HG03439 (cell line): ENCODE results near the gene NAPSA.
"Not testable (repeated sequence)": the region's sequence is repeated elsewhere in the genome, so short reads cannot be mapped to it uniquely, and the experiment has no call there.

ENCODE experiments used
- ATAC-seq: cut with Tn5 transposase; IDR thresholded peaks from one replicate; pipeline ENCODE4 v1.9.1; 2021; ENCODE audit warnings: mild to moderate bottlenecking, moderate library complexity; ENCODE audit not compliant: unreplicated experiment

Gene NAPSA

GRCh38 chr19:50365434-50366306 lies at the start of gene NAPSA:
NAPSA (minus strand) TSS chr19:50365639; CDS start chr19:50365621, 18 bp downstream.
- no peak for ATAC-seq

DNA sequence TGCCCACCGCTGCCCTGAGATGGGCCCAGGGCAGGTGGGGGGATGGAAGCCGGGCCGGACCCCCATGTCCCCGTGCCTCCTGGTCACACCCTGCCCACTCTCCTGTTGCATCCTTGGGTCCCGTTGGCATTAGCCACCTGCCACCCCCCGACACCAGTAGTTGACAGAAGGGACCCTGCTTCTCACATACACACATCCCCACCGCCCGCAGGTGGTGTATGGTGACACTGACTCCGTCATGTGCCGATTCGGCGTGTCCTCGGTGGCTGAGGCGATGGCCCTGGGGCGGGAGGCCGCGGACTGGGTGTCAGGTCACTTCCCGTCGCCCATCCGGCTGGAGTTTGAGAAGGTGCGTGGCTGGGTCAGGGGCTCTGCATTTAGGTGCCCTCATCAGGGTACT lies 48.1 kb upstream of the NAPSA start:
- no peak for ATAC-seq

DNA sequence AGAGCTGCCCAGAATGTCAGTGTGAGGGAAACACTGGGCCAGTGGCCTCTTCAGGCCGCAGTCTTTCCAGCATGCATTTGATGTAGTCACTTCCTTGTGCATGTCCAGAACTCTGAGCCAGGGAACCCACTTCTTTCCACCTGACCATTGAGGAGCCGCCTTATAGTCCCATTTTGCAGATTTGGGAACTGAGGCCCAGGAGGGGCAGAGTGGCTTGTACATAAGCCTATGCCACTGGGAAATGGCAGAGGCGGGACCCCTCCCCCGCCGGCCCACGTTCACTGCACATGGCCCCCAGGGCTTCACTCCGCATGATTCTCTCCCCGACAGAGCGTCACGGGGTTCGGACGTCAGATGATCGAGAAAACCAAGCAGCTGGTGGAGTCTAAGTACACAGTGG lies 47.7 kb upstream of the NAPSA start:
- ATAC-seq, result no peak

- no peak for ATAC-seq
Observed at GRCh38 chr19:50412419-50412818, 47.0 kb upstream of the NAPSA start.

GRCh38 chr19:50410109-50410508 lies 44.7 kb upstream of the NAPSA start:
- ATAC-seq, result no peak

DNA sequence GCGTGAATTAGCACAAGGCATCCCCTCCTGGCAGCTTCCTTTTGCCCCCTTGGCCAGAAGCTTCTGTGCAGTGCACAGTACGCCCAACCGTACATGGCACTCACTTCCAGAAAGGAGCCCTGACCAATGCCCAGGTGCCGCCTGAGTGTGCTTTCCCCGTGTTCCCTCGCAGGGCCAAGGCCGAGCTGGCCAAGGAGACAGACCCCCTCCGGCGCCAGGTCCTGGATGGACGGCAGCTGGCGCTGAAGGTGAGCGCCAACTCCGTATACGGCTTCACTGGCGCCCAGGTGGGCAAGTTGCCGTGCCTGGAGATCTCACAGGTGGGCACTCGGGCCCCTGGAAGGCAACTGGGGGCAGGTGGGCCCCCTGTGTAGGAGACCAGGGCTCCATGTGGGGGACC lies 43.9 kb upstream of the NAPSA start:
- no peak for ATAC-seq

GRCh38 chr19:50406829-50407228 lies 41.4 kb upstream of the NAPSA start:
- no peak for ATAC-seq

DNA sequence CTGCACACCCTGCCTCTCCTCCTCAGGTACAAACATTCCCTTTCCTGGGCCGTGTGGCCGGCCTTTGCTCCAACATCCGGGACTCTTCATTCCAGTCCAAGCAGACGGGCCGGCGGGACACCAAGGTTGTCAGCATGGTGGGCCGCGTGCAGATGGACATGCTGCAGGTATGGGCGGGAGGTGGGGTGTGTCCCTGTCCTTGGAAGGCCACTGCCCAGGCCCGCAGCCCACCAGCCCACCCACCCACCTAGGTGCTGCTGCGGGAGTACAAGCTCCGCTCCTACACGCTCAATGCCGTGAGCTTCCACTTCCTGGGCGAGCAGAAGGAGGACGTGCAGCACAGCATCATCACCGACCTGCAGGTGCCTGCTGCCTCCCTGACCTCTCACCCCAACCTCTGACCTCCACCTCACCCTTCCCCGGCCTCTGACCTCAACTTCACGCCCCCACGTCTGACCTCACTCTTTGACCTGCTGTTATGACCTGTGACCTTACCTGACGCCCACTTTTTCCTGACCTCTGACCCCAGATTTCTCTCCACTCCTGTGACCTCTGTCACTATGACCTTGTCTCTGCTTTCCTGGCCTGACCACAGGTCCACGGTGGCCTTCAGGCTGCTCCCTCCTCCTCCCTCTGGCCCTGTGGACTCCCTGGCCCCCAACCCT lies 40.8 kb upstream of the NAPSA start:
- ATAC-seq, result no peak

- ATAC-seq, result no peak
Observed at GRCh38 chr19:50402544-50403301, 37.3 kb upstream of the NAPSA start.

DNA sequence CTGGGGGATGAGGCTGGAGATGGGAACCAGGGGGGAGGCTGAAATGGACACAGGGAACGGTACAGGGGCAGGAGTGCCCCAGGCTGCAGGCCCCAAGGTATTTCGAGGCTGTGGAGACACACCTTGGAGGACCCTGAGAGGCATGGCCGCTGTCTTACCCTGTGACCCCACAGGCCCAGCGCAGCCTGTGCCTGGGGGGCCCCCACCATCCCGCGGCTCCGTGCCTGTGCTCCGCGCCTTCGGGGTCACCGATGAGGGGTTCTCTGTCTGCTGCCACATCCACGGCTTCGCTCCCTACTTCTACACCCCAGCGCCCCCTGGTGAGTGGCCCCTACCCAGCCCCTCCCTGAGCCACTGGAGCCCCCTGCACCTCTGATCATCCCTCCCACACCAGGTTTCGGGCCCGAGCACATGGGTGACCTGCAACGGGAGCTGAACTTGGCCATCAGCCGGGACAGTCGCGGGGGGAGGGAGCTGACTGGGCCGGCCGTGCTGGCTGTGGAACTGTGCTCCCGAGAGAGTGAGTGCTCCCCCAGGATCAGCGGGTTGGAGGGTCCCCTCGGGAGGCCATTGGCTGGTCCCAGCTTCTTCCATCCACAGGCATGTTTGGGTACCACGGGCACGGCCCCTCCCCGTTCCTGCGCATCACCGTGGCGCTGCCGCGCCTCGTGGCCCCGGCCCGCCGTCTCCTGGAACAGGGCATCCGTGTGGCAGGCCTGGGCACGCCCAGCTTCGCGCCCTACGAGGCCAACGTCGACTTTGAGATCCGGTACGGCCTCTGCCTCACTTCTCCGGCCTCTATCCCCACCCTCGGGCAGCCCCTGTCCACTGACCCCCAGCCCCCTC lies 36.4 kb upstream of the NAPSA start:
- ATAC-seq, result no peak

DNA sequence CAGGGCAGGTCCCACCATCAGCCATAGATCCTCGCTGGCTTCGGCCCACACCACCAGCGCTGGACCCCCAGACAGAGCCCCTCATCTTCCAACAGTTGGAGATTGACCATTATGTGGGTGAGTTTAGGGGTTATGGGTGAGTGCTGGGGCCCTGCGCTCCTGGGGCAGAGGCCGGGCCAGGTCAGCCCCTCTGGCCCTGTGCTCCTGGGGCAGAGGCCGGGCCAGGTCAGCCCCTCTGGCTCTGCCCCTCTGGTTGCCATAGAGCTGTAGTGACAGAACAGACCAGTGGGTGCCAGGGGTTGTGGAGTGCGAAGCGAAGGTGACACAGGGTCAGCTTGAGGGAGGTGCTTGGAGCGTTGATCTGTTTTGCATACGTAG lies 33.9 kb upstream of the NAPSA start:
- ATAC-seq, result no peak

- ATAC-seq, result no peak
Observed at GRCh38 chr19:50398675-50399367, 33.4 kb upstream of the NAPSA start.

- no peak for ATAC-seq
Observed at GRCh38 chr19:50394017-50394416, 28.6 kb upstream of the NAPSA start.

DNA sequence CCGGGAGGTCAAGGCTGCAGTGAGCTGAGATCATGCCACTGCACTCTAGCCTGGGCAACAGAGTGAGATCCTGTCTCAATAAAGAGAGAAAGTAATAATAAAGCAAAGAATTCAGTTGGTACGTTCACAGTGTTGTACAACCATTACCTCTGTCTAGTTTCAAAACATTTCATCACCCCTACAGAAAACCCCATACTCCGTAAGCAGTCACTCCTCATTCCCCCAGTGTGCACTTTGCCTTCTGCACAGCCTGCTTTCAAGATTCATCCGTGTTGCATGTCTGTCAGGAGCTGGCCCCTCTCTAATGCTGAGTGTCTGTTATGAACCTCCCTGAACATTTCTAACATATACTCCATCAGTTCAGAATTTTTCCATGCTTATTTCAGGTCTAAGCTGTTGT lies 28.1 kb upstream of the NAPSA start:
- ATAC-seq, result no peak

DNA sequence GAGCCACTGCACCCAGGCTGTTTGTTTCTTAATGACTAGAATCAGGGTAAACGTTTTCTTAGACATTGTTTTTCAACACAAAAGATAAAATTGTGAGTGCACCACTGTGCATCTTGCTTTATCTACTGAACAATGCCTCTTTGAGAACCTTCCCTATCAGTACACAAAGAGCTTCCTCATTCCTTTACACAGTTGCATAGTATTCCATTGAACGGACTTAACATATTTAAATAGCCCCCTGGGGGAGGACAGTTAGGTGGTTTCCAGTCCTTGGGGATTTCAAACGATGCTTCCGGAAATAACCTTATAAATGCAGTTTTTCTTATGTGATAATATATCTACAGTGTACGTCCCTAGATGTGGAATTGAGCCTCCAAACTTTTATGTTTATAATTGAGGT lies 27.3 kb upstream of the NAPSA start:
- ATAC-seq, result no peak

DNA sequence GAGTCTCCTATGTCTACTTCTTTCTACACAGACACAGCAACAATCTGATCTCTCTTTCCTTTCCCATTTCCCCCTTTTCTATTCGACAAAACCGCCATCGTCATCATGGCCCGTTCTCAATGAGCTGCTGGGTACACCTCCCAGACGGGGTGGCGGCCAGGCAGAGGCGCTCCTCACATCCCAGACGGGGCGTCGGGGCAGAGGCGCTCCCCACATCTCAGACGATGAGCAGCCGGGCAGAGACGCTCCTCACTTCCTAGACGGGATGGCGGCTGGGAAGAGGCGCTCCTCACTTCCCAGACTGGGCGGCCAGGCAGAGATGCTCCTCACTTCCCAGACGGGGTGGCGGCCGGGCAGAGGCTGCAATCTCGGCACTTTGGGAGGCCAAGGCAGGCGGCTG lies 25.5 kb upstream of the NAPSA start:
- ATAC-seq, result not testable (repeated sequence)

- ATAC-seq, result not testable (repeated sequence)
Observed at GRCh38 chr19:50390295-50390694, 24.9 kb upstream of the NAPSA start.

DNA sequence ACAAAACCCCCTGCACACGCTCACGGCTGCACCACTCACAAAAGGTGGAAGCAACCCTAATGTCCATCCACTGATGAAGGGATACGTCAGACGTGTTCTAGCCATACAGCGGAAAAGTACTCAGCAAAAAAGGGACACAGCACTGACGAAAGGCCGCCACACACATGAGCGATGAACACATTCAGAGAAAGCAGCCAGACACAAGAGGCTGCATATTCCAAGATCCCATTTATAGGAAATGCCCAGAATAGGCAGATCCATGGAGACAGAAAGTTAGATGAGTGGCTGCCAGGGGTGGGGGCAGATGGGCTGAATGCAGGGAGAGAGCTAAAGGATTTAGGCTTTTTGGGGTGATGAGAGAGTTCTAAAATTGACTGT lies 22.4 kb upstream of the NAPSA start:
- no peak for ATAC-seq

GRCh38 chr19:50387176-50387867 lies 21.9 kb upstream of the NAPSA start:
- no peak for ATAC-seq
